HUES64 (cell line): ENCODE measurements around the gene TAGLN.

Experiments
- H3K27ac ChIP-seq: 2 replicates; pipeline ENCODE4 v1.7.0; 2013; ENCODE audit warnings: low read depth, low read length, inconsistent platforms
- H3K27me3 ChIP-seq: 2 replicates; pipeline ENCODE4 v1.6.1; 2013; ENCODE audit warnings: mild to moderate bottlenecking, low read length; ENCODE audit not compliant: insufficient read depth
- H3K36me3 ChIP-seq: 2 replicates; pipeline ENCODE4 v1.6.1; 2013; ENCODE audit warnings: mild to moderate bottlenecking, low read length; ENCODE audit not compliant: insufficient read depth
- H3K4me1 ChIP-seq: 2 replicates; pipeline ENCODE4 v1.6.1; 2013; ENCODE audit warnings: mild to moderate bottlenecking, low read length, moderate library complexity; ENCODE audit not compliant: insufficient read depth
- H3K4me3 ChIP-seq: 2 replicates; pipeline ENCODE4 v1.5.1; 2013; ENCODE audit warnings: mild to moderate bottlenecking, low read length, moderate library complexity
- H3K9ac ChIP-seq: 2 replicates; pipeline ENCODE4 v1.6.1; 2013; ENCODE audit warnings: mild to moderate bottlenecking, low read depth, low read length
- H3K9me3 ChIP-seq: 2 replicates; pipeline ENCODE4 v1.6.1; 2013; ENCODE audit warnings: low read depth, low read length; ENCODE audit not compliant: insufficient read depth
- WGBS: fragments of 150-250, 120-280 bp; methylation state at CpG from one replicate; pipeline ENCODE4 v1.1.7; 2013; ENCODE audit warnings: missing lambda C conversion rate; 5-methylcytosine and 5-hydroxymethylcytosine counted together

TAGLN gene

DNA sequence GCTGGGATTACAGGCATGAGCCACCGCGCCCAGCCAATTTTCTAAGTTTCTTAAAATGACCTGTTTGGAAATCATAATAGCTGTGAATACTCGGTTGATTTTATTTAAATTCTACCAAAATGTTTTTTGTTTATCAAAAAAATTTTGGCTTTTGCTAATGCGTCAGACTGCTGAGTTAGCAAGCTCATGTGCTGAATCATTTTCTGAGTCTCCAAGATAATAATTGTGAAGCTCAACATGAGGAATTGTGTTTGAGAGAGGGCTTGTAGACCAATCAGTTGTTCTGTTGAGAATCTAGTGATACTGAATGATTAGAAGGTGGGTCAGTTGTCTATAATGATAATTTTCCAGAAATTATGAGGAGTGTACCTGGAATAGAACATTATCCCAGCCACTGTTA is 49.2 kb downstream of the TAGLN start:
- H3K4me3 ChIP-seq: no peak overlapping the region
- H3K9me3 ChIP-seq: no peaks in the 10 kb centered on the region
- peaks cover 72% of the 10 kb centered on the region for H3K36me3 ChIP-seq
- H3K27ac ChIP-seq: no peak overlapping the region
- WGBS: 96% methylated on average over 4 of the region's 4 CpGs
- H3K9ac ChIP-seq: no peak overlapping the region
- 0 out of 2 replicates have a peak, but pooled peaks cover 2% of the 10 kb centered on the region for H3K4me1 ChIP-seq
- no peaks in the 10 kb centered on the region for H3K27me3 ChIP-seq

DNA sequence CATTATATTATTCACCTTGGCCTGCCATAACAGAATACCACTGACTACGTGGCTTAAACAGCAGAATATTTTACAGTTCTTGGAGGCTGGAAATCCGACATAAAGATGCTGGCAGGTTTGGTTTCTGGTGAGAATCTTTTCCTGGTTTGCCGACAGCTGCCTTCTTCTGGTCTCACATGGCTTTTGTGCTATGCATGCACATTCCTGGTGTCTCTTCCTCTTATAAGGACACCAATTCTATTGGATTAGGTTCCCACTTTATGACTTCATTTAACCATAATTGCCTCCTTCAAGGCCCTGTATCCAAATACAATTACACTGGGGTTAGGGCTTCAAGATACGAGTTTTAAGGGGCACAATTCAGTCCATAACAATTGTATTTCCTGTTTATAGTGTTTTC is 50.4 kb downstream of the TAGLN start:
- H3K36me3 ChIP-seq: peaks cover 68% of the 10 kb centered on the region

DNA sequence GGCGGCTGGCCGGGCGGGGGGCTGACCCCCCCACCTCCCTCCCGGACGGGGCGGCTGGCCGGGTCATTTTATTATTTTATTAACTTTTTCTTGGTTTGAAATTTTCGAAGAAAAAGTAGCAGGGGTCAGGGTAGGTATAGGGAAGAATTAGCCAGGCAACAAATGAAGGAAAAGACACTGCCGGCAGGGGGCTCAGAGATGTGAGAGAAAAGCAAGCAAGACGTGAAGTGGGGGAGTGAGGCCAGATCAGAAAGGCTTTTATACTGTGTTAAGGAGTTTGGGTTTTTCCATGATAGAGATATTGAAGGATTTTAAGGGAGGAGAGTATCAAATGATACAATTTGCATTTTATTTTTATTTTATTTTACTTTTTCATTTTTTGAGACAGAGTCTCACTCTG is 52.3 kb downstream of the TAGLN start:
- no peaks in the 10 kb centered on the region for H3K9me3 ChIP-seq
- H3K36me3 ChIP-seq: peaks cover 67% of the 10 kb centered on the region
- no peak overlapping the region for H3K4me3 ChIP-seq
- 0 out of 2 replicates have a peak, but pooled peaks cover 2% of the 10 kb centered on the region for H3K4me1 ChIP-seq
- no peak overlapping the region for H3K9ac ChIP-seq
- H3K27me3 ChIP-seq: no peaks in the 10 kb centered on the region
- WGBS: 83% methylated on average over 3 of the region's 10 CpGs
- no peak overlapping the region for H3K27ac ChIP-seq

More for the DNA sequence above, 50.4 kb downstream of the TAGLN start:
- Histone ChIP-seq H3K4me1 (0 out of 2 replicates have a peak, but pooled peaks cover 2% of the 10 kb centered on the region), H3K27me3 (no peaks in the 10 kb centered on the region), H3K9me3 (no peaks in the 10 kb centered on the region), H3K4me3 (no peak overlapping the region), H3K27ac (0 out of 2 replicates have a peak overlapping the region, but pooled peaks have one; percentile 18), H3K9ac (no peak overlapping the region)
- WGBS: 94% methylated on average over 4 of the region's 4 CpGs

DNA sequence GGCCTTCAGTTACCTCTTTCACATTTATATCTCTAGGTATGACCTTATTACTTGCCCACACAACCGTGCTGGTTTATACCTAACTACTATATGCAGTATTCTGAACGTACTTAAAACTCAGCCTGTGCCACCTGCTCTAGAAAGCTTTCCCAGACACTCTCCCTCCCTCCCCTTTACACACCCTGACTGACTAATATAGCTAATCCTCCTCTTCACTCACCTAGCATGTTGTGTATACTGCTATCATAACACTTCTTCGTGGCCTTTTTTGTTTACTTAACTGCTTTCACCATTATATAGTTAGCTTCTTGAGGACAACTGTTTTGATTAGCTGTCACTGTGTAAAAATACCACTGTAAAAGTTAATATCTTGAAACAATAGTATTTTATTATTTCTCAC is 56.8 kb downstream of the TAGLN start:
- Histone ChIP-seq H3K4me1 (no peaks in the 10 kb centered on the region), H3K27ac (no peak overlapping the region), H3K9ac (no peak overlapping the region), H3K9me3 (no peaks in the 10 kb centered on the region), H3K27me3 (no peaks in the 10 kb centered on the region), H3K36me3 (peaks cover 49% of the 10 kb centered on the region), H3K4me3 (no peak overlapping the region)
- WGBS: 91% methylated on average over 3 of the region's 3 CpGs

DNA sequence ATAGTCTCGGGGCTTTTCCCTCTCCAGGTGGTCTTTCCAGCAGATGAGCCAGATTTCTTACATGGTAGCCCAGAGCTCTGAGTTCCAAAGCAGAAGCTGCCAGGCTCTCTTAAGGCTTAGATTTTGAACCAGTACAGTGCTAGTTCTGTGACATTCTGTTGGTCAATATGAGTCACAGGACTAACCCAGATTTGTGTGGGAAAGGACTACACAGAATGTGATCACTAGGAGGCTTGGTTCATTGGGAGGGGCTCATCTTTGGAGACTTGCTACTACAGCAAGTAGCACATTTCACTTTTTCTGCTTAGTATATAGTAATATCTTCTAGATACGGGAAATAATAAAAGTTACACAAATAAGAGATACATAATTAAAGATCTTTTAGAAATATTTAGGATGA is 57.4 kb downstream of the TAGLN start:
- Histone ChIP-seq H3K27ac (no peak overlapping the region), H3K9me3 (no peaks in the 10 kb centered on the region), H3K4me1 (no peaks in the 10 kb centered on the region), H3K9ac (no peak overlapping the region), H3K4me3 (no peak overlapping the region), H3K36me3 (peaks cover 53% of the 10 kb centered on the region), H3K27me3 (no peaks in the 10 kb centered on the region)
- WGBS: 91% methylated on average over 1 of the region's 2 CpGs
